GM19324 (cell line): ENCODE measurements around the gene TMEM51.

Experiments
- ATAC-seq: cut with Tn5 transposase; IDR thresholded peaks from one replicate; pipeline ENCODE4 v1.9.1; 2021; ENCODE audit warnings: mild to moderate bottlenecking, moderate library complexity; ENCODE audit not compliant: unreplicated experiment, low FRiP score

The TMEM51 gene

GRCh38 chr1:15191267-15191666, 37.7 kb downstream of the TMEM51 start:
- ATAC-seq, result no peak

GRCh38 chr1:15191770-15192169, 38.2 kb downstream of the TMEM51 start:
- ATAC-seq, result no peak

- ATAC-seq, result no peak
These were observed 39.5 kb downstream of the TMEM51 start for GRCh38 chr1:15192916-15193550.

- ATAC-seq, result no peak
These were observed 42.0 kb downstream of the TMEM51 start for GRCh38 chr1:15195420-15196052.

- no peak for ATAC-seq
These were observed 42.5 kb downstream of the TMEM51 start for GRCh38 chr1:15196069-15196468.

- ATAC-seq, result no peak
These were observed 43.4 kb downstream of the TMEM51 start for GRCh38 chr1:15196807-15197530.

GRCh38 chr1:15197591-15198447, 44.3 kb downstream of the TMEM51 start:
- no peak for ATAC-seq

GRCh38 chr1:15198684-15199083, 45.1 kb downstream of the TMEM51 start:
- ATAC-seq, result no peak

- ATAC-seq, result no peak
These were observed 47.7 kb downstream of the TMEM51 start for GRCh38 chr1:15201221-15201620.

- ATAC-seq, result no peak
These were observed 48.5 kb downstream of the TMEM51 start for GRCh38 chr1:15201849-15202551.

GRCh38 chr1:15204931-15205330, 51.4 kb downstream of the TMEM51 start:
- no peak for ATAC-seq

GRCh38 chr1:15205586-15206346, 52.2 kb downstream of the TMEM51 start:
- no peak for ATAC-seq

- no peak for ATAC-seq
These were observed 53.0 kb downstream of the TMEM51 start for GRCh38 chr1:15206418-15207030.

GRCh38 chr1:15207031-15207828, 53.7 kb downstream of the TMEM51 start:
- no peak for ATAC-seq

- ATAC-seq, result no peak
These were observed 54.4 kb downstream of the TMEM51 start for GRCh38 chr1:15207829-15208429.

- no peak for ATAC-seq
These were observed 57.3 kb downstream of the TMEM51 start for GRCh38 chr1:15210651-15211375.

- no peak for ATAC-seq
These were observed 57.9 kb downstream of the TMEM51 start for GRCh38 chr1:15211424-15211823.
